ENCODE data around the gene CCDC167.

GRCh38 chr6:37459981-37460800, 39.5 kb downstream of the CCDC167 start:
- no peak for TF ChIP-seq CTCF (IDR thresholded peaks at IDR 0.05)
- TF ChIP-seq ZFX (IDR thresholded peaks at IDR 0.05; ENCODE audit: borderline replicate concordance): no peak
